Raji (cell line): ENCODE data around the gene DET1.

Experiments
- POLR2A ChIP-seq: IDR thresholded peaks from 2 replicates; pipeline ENCODE4 v1.6.1; 2011; ENCODE audit warnings: low read depth, low read length, control low read depth; ENCODE audit not compliant: insufficient read depth

The DET1 gene

DNA sequence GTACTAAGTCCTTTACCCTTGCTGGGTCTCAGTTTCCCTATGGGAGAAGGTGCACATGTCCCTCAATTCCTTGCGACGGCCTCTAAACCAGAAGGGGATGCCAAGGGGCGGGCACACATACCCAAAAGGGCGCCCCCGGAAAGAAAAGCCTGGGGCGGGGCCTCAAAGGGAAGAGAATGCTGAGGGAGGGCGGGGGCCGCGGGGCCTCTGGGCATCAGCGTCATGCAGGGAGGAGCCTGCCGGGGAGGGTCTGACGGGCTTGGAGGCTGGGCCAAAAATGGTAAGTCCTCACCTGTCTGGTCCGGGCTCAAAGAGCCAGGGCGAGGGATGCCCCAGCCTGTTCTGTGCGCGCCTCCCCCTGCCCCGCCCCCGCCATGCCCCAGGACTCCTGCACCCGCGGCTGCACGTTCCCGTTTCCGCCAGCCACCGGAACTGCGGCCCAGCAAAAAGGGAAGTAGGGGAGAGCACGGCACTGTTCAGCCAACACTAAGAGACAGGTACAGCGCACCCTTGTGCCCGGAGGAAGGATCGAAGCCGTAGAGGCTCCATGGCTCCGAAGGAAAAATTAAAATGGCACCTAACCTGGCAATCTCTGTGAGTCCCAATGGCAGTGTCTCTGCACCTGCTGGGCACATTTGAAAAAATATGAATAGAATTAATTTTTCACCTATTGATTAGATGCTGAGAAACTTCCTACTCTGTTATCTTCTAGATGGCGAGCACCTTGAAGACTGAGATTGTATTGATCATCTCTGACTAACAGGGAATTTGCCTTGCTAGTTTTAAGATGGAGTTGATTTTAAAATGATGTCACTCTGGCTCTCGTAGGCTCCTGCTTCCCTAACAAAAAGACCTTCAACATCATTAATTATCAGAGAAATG is at the start of gene DET1:
TSS of gene DET1 (minus strand) at position 434 of the 882 bp plus-strand sequence. CDS start 14,976 bp downstream, outside the sequence.
- peak; percentile 68 for TF ChIP-seq POLR2A

DNA sequence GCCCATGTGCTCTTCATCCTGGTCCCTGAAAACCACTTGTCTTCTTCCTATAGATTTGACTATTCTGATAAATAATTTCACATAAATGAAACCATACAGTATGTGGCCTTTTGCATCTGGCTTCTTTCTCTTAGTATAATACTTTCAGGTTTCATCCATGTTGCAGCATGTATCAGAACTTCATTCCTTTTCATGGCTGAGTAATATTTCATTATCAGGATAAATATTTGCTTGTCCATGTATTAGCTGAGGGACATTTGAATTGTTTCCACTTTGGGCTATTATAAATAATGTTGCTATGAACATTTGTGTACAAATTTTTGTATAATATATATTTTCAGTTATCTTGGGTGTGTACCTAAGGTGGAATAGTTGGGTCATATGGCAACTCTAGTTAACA is 44.9 kb upstream of the DET1 start:
- TF ChIP-seq POLR2A, result no peak

DNA sequence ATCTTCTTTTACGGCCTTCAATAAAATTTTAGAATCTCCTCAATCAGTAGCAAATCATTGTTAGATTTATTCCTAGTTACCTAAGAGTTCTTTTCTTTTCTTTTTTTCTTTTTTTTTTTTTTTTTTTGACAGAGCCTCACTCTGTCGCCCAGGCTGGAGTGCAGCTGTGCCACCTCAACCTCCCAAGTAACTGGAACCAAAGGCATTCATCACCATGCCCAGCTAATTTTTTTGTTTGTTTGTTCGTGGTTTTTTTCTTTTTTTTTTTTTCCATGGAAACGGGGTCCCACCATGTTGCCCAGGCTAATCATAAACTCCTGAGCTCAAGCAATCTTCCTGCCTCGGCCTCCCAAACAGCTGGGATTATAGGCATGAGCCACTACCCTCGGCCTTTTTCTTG is 44.3 kb upstream of the DET1 start:
- TF ChIP-seq POLR2A, result no peak

DNA sequence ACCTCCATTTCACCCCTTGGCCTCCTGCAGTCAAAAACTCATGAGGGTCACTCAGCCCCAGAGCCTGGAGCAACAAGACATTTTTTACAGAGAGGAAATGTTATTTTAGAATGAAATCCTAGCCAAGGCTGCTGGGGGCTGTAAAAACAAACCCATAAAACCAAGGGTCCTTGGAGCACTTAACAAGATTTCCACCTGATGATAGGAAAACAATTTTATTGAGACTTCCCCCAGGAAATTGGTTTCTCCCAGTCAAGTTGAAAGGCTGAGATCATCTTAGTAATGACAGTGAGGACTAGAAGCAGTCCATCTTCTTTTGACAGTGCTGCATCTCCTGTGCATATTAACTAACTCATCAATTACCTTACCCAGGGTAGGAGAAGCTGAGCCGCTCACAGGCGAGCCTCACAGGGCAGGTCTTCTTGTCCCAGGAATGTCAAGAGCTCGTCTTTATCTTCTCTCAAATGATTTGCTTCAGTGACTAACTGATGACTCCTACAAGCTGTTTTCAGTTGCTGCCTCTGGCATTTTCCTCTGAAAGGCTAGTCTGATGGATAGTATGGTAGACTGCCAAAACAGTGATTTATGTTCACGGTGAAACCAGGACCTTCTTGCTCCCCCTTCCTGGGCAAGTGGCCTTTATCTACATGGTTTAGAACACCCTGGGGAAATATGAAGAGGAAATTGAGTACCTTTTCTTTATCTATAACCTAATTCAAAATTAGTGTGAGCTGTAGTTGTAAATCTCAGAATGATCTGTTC is 40.1 kb upstream of the DET1 start:
- no peak for TF ChIP-seq POLR2A

DNA sequence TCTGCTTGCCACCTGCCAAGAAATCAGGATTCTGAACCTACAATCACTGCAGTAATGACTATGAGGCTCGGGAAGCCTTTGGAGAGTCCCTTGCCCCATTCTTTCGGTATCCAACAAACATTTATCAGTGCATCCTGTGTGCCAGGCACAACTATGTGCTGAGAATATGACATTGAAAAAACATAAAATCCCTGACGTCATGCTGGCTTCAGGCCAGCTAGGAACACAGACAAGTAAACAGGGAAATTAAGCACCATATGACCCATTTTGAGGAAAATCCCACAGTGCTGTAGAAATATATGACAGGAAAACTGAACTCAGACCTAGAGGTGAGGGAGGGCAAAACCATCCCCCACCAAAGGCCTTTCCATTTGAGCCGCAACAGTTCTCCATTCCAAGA is 34.1 kb upstream of the DET1 start:
- no peak for TF ChIP-seq POLR2A

DNA sequence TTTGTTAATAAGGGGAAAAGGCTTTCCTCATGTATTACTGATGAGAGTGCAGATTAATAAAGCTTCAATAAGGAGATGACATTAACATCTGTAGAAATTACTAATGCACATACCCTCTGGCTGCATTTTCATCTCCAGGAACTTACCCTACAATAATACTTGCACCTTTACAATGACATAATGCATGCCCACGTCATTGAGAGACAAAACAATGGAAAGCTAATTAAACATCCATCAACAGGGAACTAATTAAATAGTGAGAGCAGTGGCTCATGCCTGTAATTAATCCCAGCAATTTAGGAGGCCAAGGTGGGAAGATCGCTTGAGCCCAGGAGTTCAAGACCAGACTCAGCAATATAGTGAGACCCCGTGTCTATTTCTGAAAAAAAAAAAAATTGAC is 32.8 kb upstream of the DET1 start:
- TF ChIP-seq POLR2A, result no peak

DNA sequence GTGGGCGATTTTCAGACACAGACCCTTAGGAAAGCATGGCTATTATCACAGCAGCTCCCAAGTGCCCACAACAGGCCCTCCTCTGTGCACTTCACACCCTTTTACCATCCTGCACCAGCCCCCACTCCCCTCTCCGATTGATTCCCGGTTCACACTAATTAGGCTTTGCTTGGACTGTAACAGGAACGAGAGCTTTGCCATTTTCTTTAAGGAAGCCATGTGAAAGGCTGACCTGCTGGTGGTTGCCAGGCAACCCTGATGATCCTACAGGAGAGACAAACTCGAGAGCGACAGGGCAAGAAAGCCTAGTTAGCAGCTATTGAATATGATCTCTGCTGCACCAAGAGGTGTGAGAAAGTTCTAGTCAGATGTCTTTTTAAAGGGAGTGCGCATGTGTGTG is 28.2 kb upstream of the DET1 start:
- TF ChIP-seq POLR2A, result no peak

DNA sequence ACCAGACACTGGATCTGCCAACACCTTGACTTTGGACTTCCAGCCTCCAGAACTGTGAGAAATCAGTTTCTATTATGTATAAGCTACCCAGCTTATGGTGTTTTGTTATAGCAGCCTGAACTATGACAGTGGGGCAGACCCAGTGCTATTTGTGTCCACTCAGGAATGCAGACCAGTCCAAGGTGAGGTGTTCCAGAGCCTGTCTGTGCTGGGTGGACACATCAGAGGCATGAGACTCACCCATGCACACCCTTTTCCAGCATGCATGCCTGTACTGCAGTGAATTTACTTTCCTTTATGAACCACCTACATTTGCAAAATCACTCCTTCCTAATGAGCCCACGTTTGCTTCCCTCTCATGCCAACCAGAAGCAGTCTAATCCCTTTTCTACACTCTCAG is 27.6 kb upstream of the DET1 start:
- no peak for TF ChIP-seq POLR2A

DNA sequence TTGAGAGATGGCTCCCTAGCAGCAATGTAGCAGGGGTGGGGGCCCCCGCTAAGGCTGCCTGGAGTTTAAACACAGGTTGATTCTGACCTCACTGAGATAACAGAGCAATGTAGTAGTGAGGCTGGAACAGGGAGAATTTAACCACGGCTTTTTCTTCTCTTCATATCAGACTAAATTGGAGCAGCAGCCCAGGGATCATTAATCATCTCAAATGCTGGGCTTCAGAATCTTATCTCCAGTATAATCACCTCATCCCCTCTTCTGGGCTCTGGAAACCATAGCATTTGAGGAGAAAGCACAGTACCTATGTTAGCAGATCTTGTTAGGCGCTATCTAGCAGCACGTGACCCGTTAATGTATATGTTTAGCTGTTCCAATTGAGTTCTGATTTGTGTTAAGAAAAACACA is 25.4 kb upstream of the DET1 start:
- no peak for TF ChIP-seq POLR2A

DNA sequence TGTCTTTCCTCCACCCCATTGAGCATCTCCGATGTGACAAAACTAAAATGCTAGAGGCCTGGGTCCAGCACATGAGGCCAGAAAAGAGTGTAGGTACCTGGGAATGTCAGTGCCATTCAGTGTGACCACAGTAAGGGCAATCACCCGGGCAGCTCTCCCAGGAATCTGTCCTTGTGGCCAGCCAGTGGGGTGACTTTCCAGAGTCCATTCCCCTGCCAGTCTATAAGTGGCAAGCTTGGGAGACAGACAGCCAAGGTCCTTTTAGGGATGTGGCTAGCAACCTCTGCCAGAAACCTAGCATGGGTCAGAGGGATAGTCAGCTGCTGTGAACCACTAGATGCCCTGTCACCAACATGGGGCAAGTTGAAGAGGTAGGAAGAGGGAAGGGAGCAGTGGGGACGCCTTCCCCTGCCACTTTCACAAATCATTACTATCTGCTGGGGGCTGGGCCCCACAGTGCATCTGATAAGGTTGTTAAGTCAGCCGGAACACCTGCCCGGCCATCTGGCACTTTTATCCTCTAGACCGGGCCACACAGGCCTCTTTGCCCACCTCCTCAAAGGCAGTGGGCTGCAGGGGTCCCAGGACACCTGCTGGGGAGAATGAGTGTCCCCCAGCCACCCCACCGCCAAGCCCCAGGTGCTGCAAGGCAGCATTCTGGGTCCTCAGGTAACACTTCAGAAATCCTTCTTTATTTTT is 24.8 kb upstream of the DET1 start:
- TF ChIP-seq POLR2A, result no peak

DNA sequence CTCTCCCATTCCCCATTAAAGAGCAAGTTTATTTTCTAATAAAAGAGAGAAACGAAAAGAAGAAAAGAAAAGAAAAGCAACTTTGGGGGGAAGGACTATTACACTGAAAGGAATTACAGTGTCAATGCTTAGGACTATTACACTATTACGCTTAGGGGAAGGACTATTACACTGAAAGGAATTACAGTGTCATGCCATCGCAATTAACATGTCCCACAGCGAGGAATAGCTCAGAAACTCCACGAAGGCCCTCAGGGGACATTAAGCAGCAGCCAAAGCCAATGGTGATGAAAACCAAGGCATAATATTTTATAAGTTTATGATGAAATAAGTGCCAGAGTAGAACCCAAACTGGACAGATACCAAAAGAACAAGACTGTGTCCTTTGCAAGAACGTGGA is 22.1 kb upstream of the DET1 start:
- TF ChIP-seq POLR2A, result no peak

DNA sequence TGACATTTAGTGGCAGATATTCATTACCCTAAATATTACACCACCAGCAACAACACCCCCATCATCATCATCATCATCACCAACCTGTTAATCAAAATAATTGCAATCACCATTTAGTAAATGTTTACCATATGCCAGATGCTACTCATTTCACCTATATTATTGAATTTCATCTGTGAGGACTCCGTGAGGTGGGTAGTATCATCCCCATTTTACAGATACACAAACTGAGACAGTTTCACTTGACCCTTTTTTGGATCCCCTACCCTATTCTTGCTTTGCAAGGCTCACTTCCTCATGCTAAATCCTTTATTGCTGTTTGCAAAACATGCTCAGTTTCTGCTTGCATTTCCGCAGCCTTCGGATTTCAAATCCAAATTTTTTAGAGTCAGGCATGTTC is 18.3 kb upstream of the DET1 start:
- no peak for TF ChIP-seq POLR2A

DNA sequence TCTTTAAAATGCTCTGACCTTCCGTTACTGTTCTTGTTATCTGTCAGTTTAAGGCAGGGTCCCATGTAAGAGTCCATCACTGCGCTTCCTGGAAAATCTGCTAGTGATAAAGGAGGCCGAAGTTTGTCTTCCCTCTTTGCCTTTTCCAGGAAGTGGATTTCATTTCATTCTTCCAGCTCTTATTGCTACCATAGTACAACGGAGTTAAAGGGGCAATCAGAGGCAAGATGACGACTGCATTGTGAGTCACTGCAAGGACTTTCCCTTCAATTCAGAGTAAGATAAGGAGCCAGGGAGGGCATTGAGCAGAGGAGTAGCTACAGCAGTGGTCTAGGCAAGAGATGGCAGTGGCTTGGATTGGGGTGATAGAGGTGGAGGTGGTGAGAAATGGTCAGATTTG is 17.2 kb upstream of the DET1 start:
- no peak for TF ChIP-seq POLR2A

DNA sequence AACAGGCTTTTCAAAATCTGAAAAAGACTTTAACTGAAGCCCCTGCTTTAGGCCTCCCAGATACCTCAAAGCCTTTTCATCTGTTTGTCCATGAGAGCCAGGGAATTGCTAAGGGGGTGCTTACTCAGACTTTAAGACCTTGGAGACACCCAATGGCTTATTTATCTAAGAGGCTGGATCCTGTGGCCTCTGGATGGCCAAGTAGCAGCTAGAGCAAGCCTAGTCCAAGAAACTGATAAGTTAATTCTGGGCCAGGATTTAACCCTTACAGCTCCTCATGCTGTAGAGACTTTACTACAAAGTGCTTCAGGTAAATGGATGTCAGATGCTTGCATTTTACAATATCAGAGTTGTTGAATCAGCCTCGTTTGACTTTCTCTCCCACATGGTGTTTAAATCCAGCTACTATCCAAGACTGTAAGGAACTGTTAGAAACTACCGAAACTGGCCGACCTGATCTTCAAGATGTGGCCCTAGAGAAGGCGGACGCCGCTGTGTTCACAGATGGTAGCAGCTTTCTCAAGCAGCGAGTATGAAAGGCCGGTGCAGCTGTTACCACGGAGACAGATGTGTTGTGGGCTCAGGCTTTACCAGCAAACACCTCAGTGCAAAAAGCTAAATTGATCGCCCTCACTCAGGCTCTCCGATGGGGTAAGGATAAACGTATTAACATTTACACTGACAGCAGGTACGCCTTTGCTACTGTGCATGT is 3.3 kb downstream of the DET1 start:
- no peak for TF ChIP-seq POLR2A

DNA sequence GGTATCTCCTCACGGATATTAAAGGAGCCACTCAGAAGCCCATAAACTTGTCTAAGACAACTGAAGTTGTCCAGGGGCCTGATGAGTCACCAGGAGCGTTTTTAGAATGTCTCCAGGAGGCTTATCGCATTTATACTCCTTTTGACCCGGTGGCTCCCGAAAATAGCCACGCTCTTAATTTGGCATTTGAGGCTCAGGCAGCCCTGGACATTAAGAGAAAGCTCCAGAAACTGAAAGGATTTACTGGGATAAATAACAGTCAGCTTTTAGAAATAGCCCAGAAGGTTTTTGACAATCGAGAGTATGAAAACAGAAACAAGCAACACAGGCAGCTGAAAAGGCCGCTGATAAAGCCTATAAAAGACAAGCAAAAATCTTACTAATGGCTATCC is 4.1 kb downstream of the DET1 start:
- no peak for TF ChIP-seq POLR2A
